IPS-18c (cell line): Measurements from ENCODE around the gene TMEM106A.
"Not testable (repeated sequence)": the region's sequence is repeated elsewhere in the genome, so short reads cannot be mapped to it uniquely, and the experiment has no call there.

Experiments
- H3K4me3 ChIP-seq: 2 replicates; pipeline ENCODE4 v1.7.0; 2013; ENCODE audit warnings: low read depth, mild to moderate bottlenecking, low read length, moderate library complexity; ENCODE audit not compliant: insufficient read depth
- H3K9me3 ChIP-seq: one replicate; pipeline ENCODE4 v1.6.1; 2013; ENCODE audit warnings: mild to moderate bottlenecking, low read length, moderate library complexity; ENCODE audit not compliant: control insufficient read depth, insufficient read depth

The TMEM106A gene

GRCh38 chr17:43233263-43233662 is 21.6 kb downstream of the TMEM106A start:
- not testable (repeated sequence) for H3K4me3 ChIP-seq, H3K9me3 ChIP-seq

GRCh38 chr17:43233877-43234276 is 22.2 kb downstream of the TMEM106A start, which contains the start of gene RNU2-1:
RNU2-1 (minus strand) TSS chr17:43233977.
- H3K9me3 ChIP-seq, H3K4me3 ChIP-seq: not testable (repeated sequence)

GRCh38 chr17:43239597-43239996 is 27.9 kb downstream of the TMEM106A start:
- not testable (repeated sequence) for H3K4me3 ChIP-seq, H3K9me3 ChIP-seq

GRCh38 chr17:43240596-43241352 is 29.1 kb downstream of the TMEM106A start:
- not testable (repeated sequence) for H3K4me3 ChIP-seq, H3K9me3 ChIP-seq

GRCh38 chr17:43246456-43246855 is 34.8 kb downstream of the TMEM106A start:
- H3K9me3 ChIP-seq, H3K4me3 ChIP-seq: not testable (repeated sequence)
